ENCODE results near the gene TAC4. TPM values are rescaled to one million over a fixed set of nuclear protein-coding genes. Genes with fewer than 3 reads are reported as not detected.

Gene TAC4
- polyA plus RNA-seq, 4 donors = 0.24 TPM; not detected in 3

DNA sequence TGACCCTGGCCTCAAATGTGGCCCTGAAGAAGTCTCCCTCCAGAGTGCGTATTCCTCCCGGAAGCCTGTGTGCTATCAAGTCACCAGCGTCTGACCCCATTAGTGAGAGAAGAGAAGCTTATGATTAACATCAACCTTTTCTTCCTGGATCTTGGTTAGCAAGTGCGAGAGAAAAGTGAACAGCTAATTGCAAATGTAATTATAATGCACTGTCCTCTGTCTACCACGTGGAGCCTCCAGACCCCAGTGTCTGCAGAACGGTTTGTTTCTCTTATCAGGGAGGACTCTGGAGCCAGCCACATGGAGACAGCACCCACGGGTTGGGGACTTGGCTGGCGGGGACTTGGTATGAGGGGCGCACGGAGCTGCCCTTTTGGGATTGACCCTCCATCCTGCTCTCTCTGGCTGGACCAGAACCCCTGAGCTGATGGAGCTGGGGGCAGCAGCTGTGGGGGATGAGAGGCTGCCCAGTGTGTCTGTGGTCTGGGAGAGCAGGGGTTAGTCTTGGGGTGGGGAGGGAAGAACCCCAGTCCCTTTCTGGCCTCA lies 5.7 kb upstream of the TAC4 start:
- Histone ChIP-seq H3K4me1 (ENCODE audit: control insufficient read depth in 3 of 3, insufficient read depth in 2 of 3, low read depth in 1 of 3, low read length in 2 of 3) (peaks cover 0 to 13% (median 0%) of the 10 kb centered on the region in 3 donors), H3K27ac (ENCODE audit: low read depth in 1 of 3, low read length in 2 of 3) (no peak overlapping the region), H3K4me3 (ENCODE audit: low read depth in 1 of 3, low read length in 3 of 3) (no peak overlapping the region), H3K27me3 (ENCODE audit: control insufficient read depth in 3 of 3, insufficient read depth in 3 of 3, low read length in 3 of 3) (peaks cover 0 to 39% (median 0%) of the 10 kb centered on the region in 3 donors), H3K9me3 (ENCODE audit: control insufficient read depth in 2 of 2, insufficient read depth in 1 of 2, low read depth in 1 of 2, low read length in 1 of 2) (no peaks in the 10 kb centered on the region), H3K36me3 (ENCODE audit: control insufficient read depth in 3 of 3, insufficient read depth in 2 of 3, low read depth in 1 of 3, low read length in 3 of 3) (no peaks in the 10 kb centered on the region)
- no peak for FAIRE-seq
- no peak for DNase-seq
- WGBS, 3 donors = 54 to 73% (median 72%) methylated on average over 10 of the region's 10 CpGs

DNA sequence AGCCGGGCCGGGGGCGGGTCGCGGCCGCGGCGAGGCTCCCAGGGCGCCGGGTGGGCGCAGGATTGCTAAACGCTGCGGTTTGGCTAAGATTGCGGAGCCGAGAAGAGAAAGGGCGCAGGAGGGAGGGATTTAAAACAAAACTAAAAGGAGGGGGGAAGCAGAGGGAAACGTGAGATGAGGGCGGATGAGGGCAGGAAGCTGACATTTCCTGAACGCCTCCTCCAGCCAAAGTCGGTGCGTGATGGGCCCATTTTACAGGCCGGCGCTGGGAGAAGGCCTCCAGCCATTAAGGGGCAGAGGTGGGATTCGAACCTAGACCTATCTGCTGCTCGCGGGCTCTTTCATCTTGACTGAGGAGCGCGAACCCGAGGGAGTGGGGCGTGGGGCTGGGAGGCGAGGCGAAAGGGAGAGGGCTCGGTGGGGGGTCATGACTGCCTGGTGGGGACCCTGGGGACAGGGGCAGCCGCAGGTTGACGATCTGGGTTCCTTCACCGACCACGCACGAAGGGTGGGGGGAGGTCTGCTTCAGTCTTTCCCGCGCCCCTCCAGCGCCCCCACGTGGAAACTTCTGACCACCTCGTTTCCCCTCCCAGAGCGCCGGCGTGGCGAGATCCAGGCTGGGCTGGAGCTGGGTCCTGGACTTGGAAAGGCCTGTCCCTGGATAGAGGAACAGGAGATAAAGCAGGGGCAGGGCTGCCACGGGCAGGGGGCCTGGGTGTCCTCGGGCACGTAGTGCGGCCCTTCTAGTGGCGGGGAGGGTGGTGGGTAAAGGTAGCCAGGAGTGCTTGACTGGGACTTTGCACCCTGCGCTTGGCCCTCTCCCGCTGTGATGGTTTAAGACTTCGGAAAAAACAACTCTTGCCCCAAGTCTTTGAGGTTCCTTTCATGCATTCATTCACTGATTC lies 3.8 kb upstream of the TAC4 start:
- Histone ChIP-seq H3K27ac (ENCODE audit: low read depth in 1 of 3, low read length in 2 of 3) (peak overlapping the region in 1 of 3 donors; percentile 40), H3K4me1 (ENCODE audit: control insufficient read depth in 3 of 3, insufficient read depth in 2 of 3, low read depth in 1 of 3, low read length in 2 of 3) (peaks cover 0 to 13% (median 0%) of the 10 kb centered on the region in 3 donors)
- FAIRE-seq = no peak

DNA sequence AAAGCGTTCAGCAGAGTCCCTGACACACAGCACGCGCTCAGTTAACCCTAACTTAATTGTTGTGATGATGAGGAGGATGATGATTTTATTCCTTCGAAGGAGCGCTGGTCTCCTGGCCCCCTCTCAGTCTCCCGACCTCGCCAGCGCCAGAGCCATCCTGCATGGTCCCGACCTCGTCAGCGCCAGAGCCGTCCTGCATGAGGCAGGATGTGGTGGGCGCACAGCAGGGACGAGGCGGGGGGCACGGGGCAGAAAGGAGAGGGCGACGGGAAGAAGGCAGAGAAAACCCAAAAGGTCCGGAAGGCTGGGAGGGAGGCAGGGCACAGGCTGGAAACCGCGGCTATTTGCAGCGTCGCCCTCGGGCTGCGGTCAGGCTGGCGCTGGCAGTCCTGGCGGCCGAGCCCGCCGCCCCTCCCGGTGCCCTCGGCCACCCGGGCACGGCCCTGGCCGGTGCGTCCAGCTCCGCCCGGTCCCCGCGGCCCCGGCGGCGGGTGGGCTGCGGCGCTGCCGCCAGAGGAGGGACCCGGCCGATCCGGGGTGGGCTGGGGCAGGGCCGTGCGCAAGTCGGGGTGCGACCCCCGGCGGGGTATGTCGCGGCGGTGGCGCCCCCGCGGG lies 3.0 kb upstream of the TAC4 start:
- Histone ChIP-seq H3K9me3 (ENCODE audit: control insufficient read depth in 2 of 2, insufficient read depth in 1 of 2, low read depth in 1 of 2, low read length in 1 of 2) (no peaks in the 10 kb centered on the region), H3K36me3 (ENCODE audit: control insufficient read depth in 3 of 3, insufficient read depth in 2 of 3, low read depth in 1 of 3, low read length in 3 of 3) (peaks cover 0 to 15% (median 0%) of the 10 kb centered on the region in 3 donors), H3K27me3 (ENCODE audit: control insufficient read depth in 3 of 3, insufficient read depth in 3 of 3, low read length in 3 of 3) (peaks cover 0 to 39% (median 0%) of the 10 kb centered on the region in 3 donors), H3K4me1 (ENCODE audit: control insufficient read depth in 3 of 3, insufficient read depth in 2 of 3, low read depth in 1 of 3, low read length in 2 of 3) (peaks cover 0 to 13% (median 0%) of the 10 kb centered on the region in 3 donors), H3K27ac (ENCODE audit: low read depth in 1 of 3, low read length in 2 of 3) (no peak overlapping the region), H3K4me3 (ENCODE audit: low read depth in 1 of 3, low read length in 3 of 3) (peak overlapping the region; percentile 10 to 54 (median 44))
- WGBS, 3 donors = 3 to 5% (median 5%) methylated on average over 52 to 61 of the region's 61 CpGs
- DNase-seq = no peak
- no peak for FAIRE-seq

More for the DNA sequence above, 3.8 kb upstream of the TAC4 start:
- peak in 1 of 2 donors; percentile 68 for DNase-seq
- Histone ChIP-seq H3K4me3 (ENCODE audit: low read depth in 1 of 3, low read length in 3 of 3) (peak overlapping the region; percentile 44 to 54 (median 44)), H3K9me3 (ENCODE audit: control insufficient read depth in 2 of 2, insufficient read depth in 1 of 2, low read depth in 1 of 2, low read length in 1 of 2) (no peaks in the 10 kb centered on the region), H3K27me3 (ENCODE audit: control insufficient read depth in 3 of 3, insufficient read depth in 3 of 3, low read length in 3 of 3) (peaks cover 0 to 39% (median 0%) of the 10 kb centered on the region in 3 donors), H3K36me3 (ENCODE audit: control insufficient read depth in 3 of 3, insufficient read depth in 2 of 3, low read depth in 1 of 3, low read length in 3 of 3) (peaks cover 0 to 8% (median 0%) of the 10 kb centered on the region in 3 donors)
- WGBS, 3 donors = 3 to 5% (median 3%) methylated on average over 51 to 55 of the region's 55 CpGs

DNA sequence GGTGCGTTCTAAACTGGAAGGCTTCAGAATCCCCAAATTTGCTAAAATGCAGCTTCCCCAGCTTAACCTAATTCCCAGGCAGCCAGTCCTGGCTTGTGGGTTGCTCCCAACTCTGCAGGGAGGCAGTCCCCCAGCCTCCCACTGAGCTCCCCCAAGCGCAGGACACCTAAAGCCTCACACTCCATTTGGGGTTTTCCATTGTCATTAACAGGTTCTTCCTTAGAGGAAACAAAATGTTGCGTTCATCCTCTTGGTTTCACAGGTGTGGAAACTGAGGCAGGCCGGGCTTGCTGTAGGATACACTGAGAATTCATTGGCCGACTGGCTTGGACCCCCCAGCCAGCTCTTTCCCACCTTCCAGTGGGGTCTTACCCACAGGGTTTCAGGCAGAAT lies 2.3 kb upstream of the TAC4 start:
- Histone ChIP-seq H3K9me3 (ENCODE audit: control insufficient read depth in 2 of 2, insufficient read depth in 1 of 2, low read depth in 1 of 2, low read length in 1 of 2) (no peaks in the 10 kb centered on the region), H3K27me3 (ENCODE audit: control insufficient read depth in 3 of 3, insufficient read depth in 3 of 3, low read length in 3 of 3) (peaks cover 0 to 39% (median 0%) of the 10 kb centered on the region in 3 donors), H3K36me3 (ENCODE audit: control insufficient read depth in 3 of 3, insufficient read depth in 2 of 3, low read depth in 1 of 3, low read length in 3 of 3) (peaks cover 0 to 15% (median 0%) of the 10 kb centered on the region in 3 donors), H3K4me3 (ENCODE audit: low read depth in 1 of 3, low read length in 3 of 3) (no peak overlapping the region), H3K27ac (ENCODE audit: low read depth in 1 of 3, low read length in 2 of 3) (no peak overlapping the region), H3K4me1 (ENCODE audit: control insufficient read depth in 3 of 3, insufficient read depth in 2 of 3, low read depth in 1 of 3, low read length in 2 of 3) (peaks cover 0 to 13% (median 0%) of the 10 kb centered on the region in 3 donors)
- 79 to 89% (median 88%) methylated on average over 5 of the region's 5 CpGs for WGBS, 3 donors
- no peak for DNase-seq
- no peak for FAIRE-seq

DNA sequence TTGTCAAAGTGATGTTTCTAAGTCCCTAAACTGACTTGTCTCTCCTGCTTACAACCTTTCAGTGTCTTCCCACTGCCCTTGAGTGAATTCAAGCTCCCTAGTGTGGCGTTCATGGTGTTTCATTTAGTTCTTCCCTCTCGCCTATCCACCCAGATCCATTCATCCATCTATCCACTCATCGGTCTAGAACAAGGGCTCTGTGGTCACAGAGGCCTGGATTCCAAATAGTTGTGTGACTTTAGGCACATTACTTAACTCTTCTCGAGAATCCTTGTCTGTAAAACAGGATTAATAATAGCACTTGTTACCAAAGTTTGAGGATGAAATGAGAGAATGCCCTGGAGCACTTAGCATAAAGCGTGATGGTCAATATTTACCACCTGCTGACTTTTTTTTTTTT lies 870 bp upstream of the TAC4 start:
- no peak for FAIRE-seq

DNA sequence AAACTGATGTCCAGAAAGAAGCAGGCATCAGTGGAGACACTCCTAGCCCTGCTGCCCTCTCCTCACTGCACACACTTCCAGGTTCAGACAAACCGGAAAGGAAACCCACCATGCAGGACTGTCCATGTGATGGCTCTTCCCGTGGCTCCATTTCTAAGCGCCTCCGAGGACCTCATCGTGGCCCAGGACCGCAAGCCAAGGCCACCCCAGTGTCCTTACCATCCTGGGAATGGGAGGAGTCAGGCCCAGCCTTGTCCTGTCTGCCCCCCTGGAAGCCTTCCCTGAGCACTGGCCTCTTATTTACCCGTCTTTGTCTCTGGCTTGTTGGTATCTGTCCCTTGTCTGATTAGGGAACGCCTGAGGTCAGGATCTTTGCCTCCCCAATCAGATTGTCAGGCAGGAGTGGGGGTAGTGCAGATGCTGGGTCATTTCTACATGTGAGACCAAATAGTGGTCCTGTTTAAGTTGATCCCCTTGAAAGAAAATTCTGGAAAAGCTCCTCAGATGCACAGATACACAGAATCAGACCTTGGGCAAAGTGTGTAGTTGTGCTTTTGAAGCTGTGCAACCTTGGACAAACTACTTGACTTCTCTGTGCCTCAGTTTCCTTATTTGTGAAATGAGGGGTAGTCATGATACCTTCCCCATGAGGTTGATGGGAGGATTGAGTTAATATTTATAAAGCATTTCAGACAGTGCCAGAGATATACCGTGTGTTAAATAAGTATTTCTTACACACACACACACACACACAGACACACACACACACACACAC lies 744 bp downstream of the TAC4 start:
- peaks cover 0 to 12% (median 0%) of the 10 kb centered on the region in 3 donors for H3K4me1 ChIP-seq (ENCODE audit: control insufficient read depth in 3 of 3, insufficient read depth in 2 of 3, low read depth in 1 of 3, low read length in 2 of 3)
- peaks cover 0 to 26% (median 0%) of the 10 kb centered on the region in 3 donors for H3K36me3 ChIP-seq (ENCODE audit: control insufficient read depth in 3 of 3, insufficient read depth in 2 of 3, low read depth in 1 of 3, low read length in 3 of 3)
- DNase-seq = no peak
- H3K9me3 ChIP-seq (ENCODE audit: control insufficient read depth in 2 of 2, insufficient read depth in 1 of 2, low read depth in 1 of 2, low read length in 1 of 2) = no peaks in the 10 kb centered on the region
- H3K27ac ChIP-seq (ENCODE audit: low read depth in 1 of 3, low read length in 2 of 3) = no peak overlapping the region
- no peak overlapping the region for H3K4me3 ChIP-seq (ENCODE audit: low read depth in 1 of 3, low read length in 3 of 3)
- FAIRE-seq = no peak
- peaks cover 0 to 25% (median 0%) of the 10 kb centered on the region in 3 donors for H3K27me3 ChIP-seq (ENCODE audit: control insufficient read depth in 3 of 3, insufficient read depth in 3 of 3, low read length in 3 of 3)
- 74 to 83% (median 74%) methylated on average over 9 of the region's 9 CpGs for WGBS, 3 donors

More for the DNA sequence above, 870 bp upstream of the TAC4 start:
- Histone ChIP-seq H3K4me1 (ENCODE audit: control insufficient read depth in 3 of 3, insufficient read depth in 2 of 3, low read depth in 1 of 3, low read length in 2 of 3) (peaks cover 0 to 13% (median 0%) of the 10 kb centered on the region in 3 donors), H3K36me3 (ENCODE audit: control insufficient read depth in 3 of 3, insufficient read depth in 2 of 3, low read depth in 1 of 3, low read length in 3 of 3) (peaks cover 0 to 23% (median 0%) of the 10 kb centered on the region in 3 donors), H3K4me3 (ENCODE audit: low read depth in 1 of 3, low read length in 3 of 3) (no peak overlapping the region), H3K9me3 (ENCODE audit: control insufficient read depth in 2 of 2, insufficient read depth in 1 of 2, low read depth in 1 of 2, low read length in 1 of 2) (no peaks in the 10 kb centered on the region), H3K27me3 (ENCODE audit: control insufficient read depth in 3 of 3, insufficient read depth in 3 of 3, low read length in 3 of 3) (peaks cover 0 to 38% (median 0%) of the 10 kb centered on the region in 3 donors), H3K27ac (ENCODE audit: low read depth in 1 of 3, low read length in 2 of 3) (no peak overlapping the region)
- 84 to 88% (median 85%) methylated on average over 5 of the region's 5 CpGs for WGBS, 3 donors
- DNase-seq = no peak

DNA sequence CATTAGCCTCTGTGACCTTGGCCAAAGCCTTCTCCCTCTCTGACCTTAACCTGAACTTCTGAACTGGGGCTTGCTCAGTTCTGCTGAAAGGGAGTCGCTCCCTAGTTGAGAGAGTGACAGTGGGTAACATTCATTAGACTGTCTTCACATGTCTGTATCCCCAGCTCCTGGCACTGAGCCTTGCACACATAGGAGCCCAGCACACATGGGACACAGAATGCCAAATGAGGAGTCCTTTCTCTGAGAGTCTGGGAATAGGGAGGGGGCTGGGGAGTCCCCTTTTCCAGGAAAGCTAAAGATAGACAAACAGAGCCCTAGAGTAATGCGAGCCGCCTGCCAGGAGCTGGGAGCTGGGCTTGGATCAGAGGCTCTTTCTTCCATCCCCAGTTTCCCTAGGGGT lies 2.5 kb downstream of the TAC4 start:
- H3K27ac ChIP-seq (ENCODE audit: low read depth in 1 of 3, low read length in 2 of 3) = peak overlapping the region in 2 of 3 donors; percentile 28 to 57
- peaks cover 0 to 26% (median 0%) of the 10 kb centered on the region in 3 donors for H3K36me3 ChIP-seq (ENCODE audit: control insufficient read depth in 3 of 3, insufficient read depth in 2 of 3, low read depth in 1 of 3, low read length in 3 of 3)
- 55 to 87% (median 65%) methylated on average over 3 of the region's 3 CpGs for WGBS, 3 donors
- peaks cover 0 to 10% (median 0%) of the 10 kb centered on the region in 3 donors for H3K27me3 ChIP-seq (ENCODE audit: control insufficient read depth in 3 of 3, insufficient read depth in 3 of 3, low read length in 3 of 3)
- no peaks in the 10 kb centered on the region for H3K4me1 ChIP-seq (ENCODE audit: control insufficient read depth in 3 of 3, insufficient read depth in 2 of 3, low read depth in 1 of 3, low read length in 2 of 3)
- FAIRE-seq (no peak), DNase-seq (no peak)
- H3K4me3 ChIP-seq (ENCODE audit: low read depth in 1 of 3, low read length in 3 of 3) = no peak overlapping the region
- H3K9me3 ChIP-seq (ENCODE audit: control insufficient read depth in 2 of 2, insufficient read depth in 1 of 2, low read depth in 1 of 2, low read length in 1 of 2) = no peaks in the 10 kb centered on the region

All from small intestine (tissue), 7 donors.